KOPT-K1 (cell line): ENCODE measurements around the gene FSTL3.
"Not testable (repeated sequence)": the region's sequence is repeated elsewhere in the genome, so short reads cannot be mapped to it uniquely, and the experiment has no call there.

ENCODE experiments used
- H3K27ac ChIP-seq: fragments of 200-600 bp; sonication (generic); 2 replicates; pipeline ENCODE4 v1.5.1; 2016; ENCODE audit warnings: antibody characterized with exemption, mild to moderate bottlenecking, low read depth, low read length; ENCODE audit not compliant: poor library complexity, severe bottlenecking
- H3K36me3 ChIP-seq: fragments of 200-600 bp; sonication (generic); 2 replicates; pipeline ENCODE4 v1.5.1; 2017; ENCODE audit warnings: antibody characterized with exemption, mild to moderate bottlenecking, low read length, moderate library complexity; ENCODE audit not compliant: insufficient read depth
- H3K9me3 ChIP-seq: fragments of 200-600 bp; sonication (generic); 2 replicates; pipeline ENCODE4 v1.5.1; 2017; ENCODE audit warnings: antibody characterized with exemption, low read length, mild to moderate bottlenecking; ENCODE audit not compliant: insufficient read depth, poor library complexity, severe bottlenecking

Gene FSTL3

GRCh38 chr19:682678-683320 lies 6.6 kb downstream of the FSTL3 start:
- no peaks in the 10 kb centered on the region for H3K9me3 ChIP-seq
- no peaks in the 10 kb centered on the region for H3K36me3 ChIP-seq
- H3K27ac ChIP-seq = no peak overlapping the region

GRCh38 chr19:685454-685931 lies 9.3 kb downstream of the FSTL3 start:
- H3K9me3 ChIP-seq = no peaks in the 10 kb centered on the region
- no peaks in the 10 kb centered on the region for H3K36me3 ChIP-seq
- no peak overlapping the region for H3K27ac ChIP-seq

- H3K27ac ChIP-seq = no peak overlapping the region
- H3K36me3 ChIP-seq = no peaks in the 10 kb centered on the region
- H3K9me3 ChIP-seq = no peaks in the 10 kb centered on the region
These were observed 10.6 kb downstream of the FSTL3 start for GRCh38 chr19:686589-687297.

- no peaks in the 10 kb centered on the region for H3K36me3 ChIP-seq
- no peak overlapping the region for H3K27ac ChIP-seq
- no peaks in the 10 kb centered on the region for H3K9me3 ChIP-seq
These were observed 11.5 kb downstream of the FSTL3 start for GRCh38 chr19:687569-688166.

GRCh38 chr19:688214-688613 lies 12.0 kb downstream of the FSTL3 start:
- no peaks in the 10 kb centered on the region for H3K36me3 ChIP-seq
- no peak overlapping the region for H3K27ac ChIP-seq
- H3K9me3 ChIP-seq = no peaks in the 10 kb centered on the region

- H3K9me3 ChIP-seq = no peaks in the 10 kb centered on the region
- H3K27ac ChIP-seq = no peak overlapping the region
- no peaks in the 10 kb centered on the region for H3K36me3 ChIP-seq
These were observed 12.8 kb downstream of the FSTL3 start for GRCh38 chr19:688992-689391.

- H3K9me3 ChIP-seq = no peaks in the 10 kb centered on the region
- no peak overlapping the region for H3K27ac ChIP-seq
- no peaks in the 10 kb centered on the region for H3K36me3 ChIP-seq
These were observed 14.0 kb downstream of the FSTL3 start for GRCh38 chr19:690203-690602.

- no peaks in the 10 kb centered on the region for H3K9me3 ChIP-seq
- peak overlapping the region; percentile 68 for H3K27ac ChIP-seq
- no peaks in the 10 kb centered on the region for H3K36me3 ChIP-seq
These were observed 18.5 kb downstream of the FSTL3 start for GRCh38 chr19:694481-695351.

- no peaks in the 10 kb centered on the region for H3K9me3 ChIP-seq
- peak within 1 kb of the TSS; percentile 68 for H3K27ac ChIP-seq
These were observed 19.3 kb downstream of the FSTL3 start, which contains the start of gene PRSS57 for GRCh38 chr19:695352-695949. Gene PRSS57, minus strand, starts transcription at chr19:695452. Its CDS starts 22 bp downstream, at chr19:695430.

GRCh38 chr19:698529-698928 lies 22.3 kb downstream of the FSTL3 start:
- not testable (repeated sequence) for H3K27ac ChIP-seq, H3K9me3 ChIP-seq, H3K36me3 ChIP-seq

More at GRCh38 chr19:695352-695949, 19.3 kb downstream of the FSTL3 start, which contains the start of gene PRSS57:
- no peaks in the 10 kb centered on the region for H3K36me3 ChIP-seq

- H3K36me3 ChIP-seq, H3K9me3 ChIP-seq, H3K27ac ChIP-seq: not testable (repeated sequence)
These were observed 23.7 kb downstream of the FSTL3 start for GRCh38 chr19:699885-700284.

- not testable (repeated sequence) for H3K9me3 ChIP-seq, H3K27ac ChIP-seq, H3K36me3 ChIP-seq
These were observed 26.7 kb downstream of the FSTL3 start for GRCh38 chr19:702847-703246.

GRCh38 chr19:703329-703650 lies 27.1 kb downstream of the FSTL3 start:
- Histone ChIP-seq H3K9me3 (peaks cover 8% of the 10 kb centered on the region), H3K36me3 (no peaks in the 10 kb centered on the region), H3K27ac (no peak overlapping the region)

GRCh38 chr19:703651-704446 lies 27.7 kb downstream of the FSTL3 start:
- no peaks in the 10 kb centered on the region for H3K36me3 ChIP-seq
- peaks cover 8% of the 10 kb centered on the region for H3K9me3 ChIP-seq
- H3K27ac ChIP-seq = no peak overlapping the region
